Activated naive CD4-positive, alpha-beta T cell treated with anti-CD3 and anti-CD28 coated beads, Interleukin-2, amount 10 ng/mL, durations not matched to agents 7 days and 5 days (primary cell): ENCODE measurements around the gene ENTHD1.

Experiments
- CTCF ChIA-PET: fragments of 350-600 bp; sonication (Branson Sonifier 250); formaldehyde crosslinking; loops from one replicate; lab custom pipeline; 2021; ENCODE audit warnings: antibody characterized with exemption; lab: Charles Lee
- DNase-seq: peaks from one replicate; pipeline ENCODE4 v3.0.0-alpha.2; 2020
- H3K27ac Mint-ChIP-seq: one replicate; pipeline ENCODE4 v1.8.0; 2021; ENCODE audit warnings: mild to moderate bottlenecking, moderate library complexity, mixed read lengths
- H3K27me3 Mint-ChIP-seq: one replicate; pipeline ENCODE4 v1.8.0; 2021; ENCODE audit warnings: mild to moderate bottlenecking, mixed read lengths
- H3K36me3 Mint-ChIP-seq: one replicate; pipeline ENCODE4 v1.8.0; 2021; ENCODE audit warnings: mixed read lengths
- H3K4me1 Mint-ChIP-seq: one replicate; pipeline ENCODE4 v1.8.0; 2021; ENCODE audit warnings: mixed read lengths
- H3K4me3 Mint-ChIP-seq: one replicate; pipeline ENCODE4 v1.8.0; 2021; ENCODE audit warnings: mild to moderate bottlenecking, moderate library complexity, mixed read lengths
- H3K9me3 Mint-ChIP-seq: one replicate; pipeline ENCODE4 v1.8.0; 2021; ENCODE audit warnings: mixed read lengths

The ENTHD1 gene

DNA sequence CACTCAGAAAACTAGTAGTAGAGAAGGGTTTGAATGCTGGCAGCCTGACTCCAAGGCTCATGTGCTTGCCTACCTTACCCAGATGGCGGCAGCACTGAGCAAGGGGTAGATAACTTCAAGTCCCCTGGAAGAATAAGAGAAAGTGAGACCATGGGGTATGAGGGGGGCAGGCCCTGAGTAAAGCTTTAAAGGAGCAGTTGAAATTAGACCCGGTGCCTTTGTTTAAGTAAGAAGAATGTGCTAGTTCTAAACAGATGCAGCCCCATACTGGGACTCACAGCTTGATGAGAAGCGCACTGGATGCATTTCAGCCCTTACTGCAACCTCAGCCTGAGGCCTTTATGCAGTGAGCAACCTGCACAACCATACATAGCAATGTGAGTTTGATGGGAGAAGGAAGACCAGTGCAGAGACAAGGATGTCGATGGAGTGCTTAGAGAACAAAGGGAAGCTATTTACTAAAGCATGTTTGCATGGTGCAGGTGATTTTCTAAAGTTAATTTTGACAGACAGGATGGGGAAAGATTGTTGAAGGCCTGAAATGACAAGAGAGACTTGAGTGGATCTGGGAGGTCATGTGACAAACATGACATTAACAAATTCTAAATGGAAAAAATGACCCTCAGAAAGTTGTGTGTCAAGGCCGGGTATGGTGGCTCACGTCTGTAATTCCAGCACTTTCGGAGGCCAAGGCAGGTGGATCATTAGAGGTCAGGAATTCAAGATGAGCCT is 39.5 kb upstream of the ENTHD1 start:
- H3K27me3 Mint-ChIP-seq, result no peaks in the 10 kb centered on the region
- peaks cover 56% of the 10 kb centered on the region for H3K4me1 Mint-ChIP-seq
- CTCF ChIA-PET, result interaction anchor here (0.8 to 2.9 kb wide), 20 partner anchors 8 to 371 kb away, joined by 3 to 17 read pairs (median 4); partner anchors contain the start of gene GRAP2
- peak overlapping the region; percentile 89 for H3K27ac Mint-ChIP-seq
- H3K9me3 Mint-ChIP-seq, result no peaks in the 10 kb centered on the region
- peaks cover 35% of the 10 kb centered on the region for H3K36me3 Mint-ChIP-seq
- DNase-seq, result peak; percentile 72
- H3K4me3 Mint-ChIP-seq, result peak overlapping the region; percentile 68

DNA sequence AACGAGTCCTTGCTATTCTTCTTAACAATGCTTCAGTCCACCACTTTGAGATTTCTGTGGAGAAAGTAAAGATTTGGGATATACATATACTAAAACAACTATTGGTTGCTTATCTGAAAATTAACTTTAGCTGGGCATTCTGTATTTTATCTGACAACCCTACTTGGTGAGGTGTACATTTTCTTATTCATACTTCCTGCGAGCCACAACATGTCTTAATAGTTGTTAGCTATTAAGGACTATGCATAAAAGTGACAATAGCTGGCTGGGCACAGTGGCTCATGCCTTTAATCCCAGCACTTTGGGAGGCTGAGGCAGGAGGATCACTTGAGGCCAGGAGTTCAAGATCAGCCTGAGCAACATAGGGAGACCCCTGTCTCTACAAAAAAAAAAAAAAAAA is 38.6 kb upstream of the ENTHD1 start:
- H3K4me3 Mint-ChIP-seq, result peak overlapping the region; percentile 26
- H3K9me3 Mint-ChIP-seq, result no peaks in the 10 kb centered on the region
- peaks cover 31% of the 10 kb centered on the region for H3K36me3 Mint-ChIP-seq
- DNase-seq, result no peak
- H3K4me1 Mint-ChIP-seq, result peaks cover 47% of the 10 kb centered on the region
- CTCF ChIA-PET, result interaction anchor here (0.7 to 2.9 kb wide), 11 partner anchors 8 to 159 kb away, joined by 3 to 17 read pairs (median 4); partner anchors contain the start of gene GRAP2
- H3K27me3 Mint-ChIP-seq, result no peaks in the 10 kb centered on the region
- no peak overlapping the region for H3K27ac Mint-ChIP-seq

DNA sequence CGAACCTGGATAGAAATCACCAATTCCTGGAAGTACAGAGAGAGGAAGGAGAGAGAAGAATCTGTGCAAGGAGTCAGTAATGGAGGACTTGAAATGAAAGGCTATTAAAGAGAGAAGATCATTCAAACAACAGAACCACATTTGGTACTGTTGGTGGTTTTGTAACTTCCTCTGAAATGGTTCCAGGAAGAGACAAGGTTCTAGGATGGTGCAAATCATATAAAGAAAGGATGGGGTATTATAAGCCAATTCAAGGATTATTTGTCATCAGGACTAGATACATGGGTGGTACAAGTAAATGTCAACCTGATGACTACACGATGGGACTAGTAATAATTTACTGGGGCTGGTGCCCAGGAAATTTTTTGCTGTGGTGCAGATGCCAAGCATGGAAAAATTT is 37.7 kb upstream of the ENTHD1 start:
- Mint-ChIP-seq H3K9me3 (no peaks in the 10 kb centered on the region), H3K4me3 (no peak overlapping the region), H3K4me1 (peaks cover 40% of the 10 kb centered on the region), H3K27ac (no peak overlapping the region), H3K36me3 (peaks cover 28% of the 10 kb centered on the region), H3K27me3 (no peaks in the 10 kb centered on the region)
- no peak for DNase-seq
- CTCF ChIA-PET, result interaction anchor here (1.1 kb wide), 1 partner anchor 11 kb away, joined by 10 read pairs; no protein-coding TSS in a partner anchor

- DNase-seq, result no peak
- no peak overlapping the region for H3K27ac Mint-ChIP-seq
- no peaks in the 10 kb centered on the region for H3K9me3 Mint-ChIP-seq
- H3K4me1 Mint-ChIP-seq, result peaks cover 40% of the 10 kb centered on the region
- H3K36me3 Mint-ChIP-seq, result peaks cover 30% of the 10 kb centered on the region
- no peaks in the 10 kb centered on the region for H3K27me3 Mint-ChIP-seq
- CTCF ChIA-PET, result interaction anchor here (0.7 to 2.2 kb wide), 6 partner anchors 9 to 385 kb away, joined by 3 to 7 read pairs (median 4); no protein-coding TSS in a partner anchor
- H3K4me3 Mint-ChIP-seq, result no peak overlapping the region
Measured at GRCh38 chr22:39928536-39929520, 35.3 kb upstream of the ENTHD1 start.

GRCh38 chr22:39927544-39927943 is 34.0 kb upstream of the ENTHD1 start:
- no peaks in the 10 kb centered on the region for H3K27me3 Mint-ChIP-seq
- H3K4me1 Mint-ChIP-seq, result peaks cover 40% of the 10 kb centered on the region
- H3K9me3 Mint-ChIP-seq, result no peaks in the 10 kb centered on the region
- CTCF ChIA-PET, result interaction anchor here (0.7 to 2.2 kb wide), 4 partner anchors 10 to 383 kb away, joined by 3 to 7 read pairs (median 4); no protein-coding TSS in a partner anchor
- H3K4me3 Mint-ChIP-seq, result no peak overlapping the region
- peak; percentile 49 for DNase-seq
- peaks cover 26% of the 10 kb centered on the region for H3K36me3 Mint-ChIP-seq
- H3K27ac Mint-ChIP-seq, result no peak overlapping the region

GRCh38 chr22:39926753-39927152 is 33.2 kb upstream of the ENTHD1 start:
- Mint-ChIP-seq H3K9me3 (no peaks in the 10 kb centered on the region), H3K27me3 (no peaks in the 10 kb centered on the region), H3K4me3 (no peak overlapping the region), H3K27ac (no peak overlapping the region), H3K4me1 (peaks cover 48% of the 10 kb centered on the region), H3K36me3 (peaks cover 33% of the 10 kb centered on the region)
- no peak for DNase-seq
- CTCF ChIA-PET, result interaction anchor here (0.6 to 2.2 kb wide), 5 partner anchors 9 to 325 kb away, joined by 3 to 7 read pairs (median 4); no protein-coding TSS in a partner anchor

DNA sequence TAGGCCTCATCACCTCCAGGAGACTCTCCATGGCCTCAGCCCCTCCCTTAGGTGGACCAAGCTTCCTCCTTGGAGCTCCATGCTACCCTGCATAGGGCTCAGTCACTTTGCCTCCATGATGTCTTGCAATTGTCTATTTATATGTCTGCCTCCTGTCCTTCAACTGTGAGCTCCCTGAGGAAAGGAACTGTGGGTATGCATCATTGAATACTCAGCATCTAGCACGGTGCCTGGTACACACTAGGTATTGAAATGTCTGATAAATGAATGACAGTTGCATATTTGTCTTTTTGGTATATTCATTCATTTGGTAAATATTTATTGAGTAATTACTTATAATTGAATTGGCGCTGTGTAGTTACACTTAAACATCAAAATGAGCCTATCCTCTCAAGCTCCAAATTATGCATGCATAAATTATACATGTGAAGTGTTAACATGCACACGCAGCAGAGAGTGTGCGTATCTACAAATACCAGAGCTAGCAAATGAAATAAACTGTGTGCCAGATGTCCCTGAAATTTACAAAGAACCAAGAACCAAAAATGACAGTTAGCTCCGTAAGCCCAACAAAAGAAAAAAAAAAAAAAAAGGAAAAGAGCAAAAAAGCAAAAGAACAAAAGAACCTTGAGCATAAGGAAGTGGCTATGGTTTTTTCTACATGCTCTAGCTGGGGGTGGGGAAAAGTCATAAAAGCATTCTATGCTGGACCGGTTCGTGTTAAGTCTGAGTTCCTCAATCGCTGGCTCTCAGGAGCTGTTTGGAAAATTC is 32.5 kb upstream of the ENTHD1 start:
- H3K4me1 Mint-ChIP-seq, result peaks cover 53% of the 10 kb centered on the region
- H3K27ac Mint-ChIP-seq, result no peak overlapping the region
- H3K27me3 Mint-ChIP-seq, result no peaks in the 10 kb centered on the region
- no peaks in the 10 kb centered on the region for H3K9me3 Mint-ChIP-seq
- peaks cover 33% of the 10 kb centered on the region for H3K36me3 Mint-ChIP-seq
- DNase-seq, result peak; percentile 44
- H3K4me3 Mint-ChIP-seq, result no peak overlapping the region
- CTCF ChIA-PET, result interaction anchor here (0.6 to 2.2 kb wide), 5 partner anchors 8 to 324 kb away, joined by 3 to 7 read pairs (median 4); no protein-coding TSS in a partner anchor

DNA sequence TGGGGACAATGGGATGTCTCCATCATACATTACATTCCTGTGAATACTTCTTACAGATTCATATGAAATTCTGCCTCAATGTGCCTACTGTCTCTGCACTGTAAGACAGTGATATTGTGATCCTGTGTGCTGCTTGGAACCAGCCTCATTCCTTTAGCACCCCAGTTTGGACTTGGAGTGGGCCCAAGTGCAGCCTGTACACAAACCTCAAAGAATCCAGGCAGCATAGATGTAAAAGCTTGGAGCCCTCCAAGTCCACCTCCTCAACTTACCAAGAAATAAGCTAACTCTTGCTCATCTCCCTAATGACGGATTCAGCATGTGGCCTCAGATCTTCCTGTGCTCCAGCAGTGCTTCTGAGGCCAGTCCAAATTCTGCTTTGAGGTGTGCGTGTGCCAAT is 31.7 kb upstream of the ENTHD1 start:
- Mint-ChIP-seq H3K36me3 (peaks cover 39% of the 10 kb centered on the region), H3K4me1 (peaks cover 61% of the 10 kb centered on the region), H3K27ac (no peak overlapping the region), H3K9me3 (no peaks in the 10 kb centered on the region), H3K4me3 (no peak overlapping the region), H3K27me3 (no peaks in the 10 kb centered on the region)
- no peak for DNase-seq
- CTCF ChIA-PET, result interaction anchor here (0.9 to 1.8 kb wide), 3 partner anchors 7 to 19 kb away, joined by 3 to 7 read pairs (median 3); no protein-coding TSS in a partner anchor

GRCh38 chr22:39924286-39924685 is 30.7 kb upstream of the ENTHD1 start:
- DNase-seq, result no peak
- no peak overlapping the region for H3K27ac Mint-ChIP-seq
- H3K27me3 Mint-ChIP-seq, result no peaks in the 10 kb centered on the region
- H3K9me3 Mint-ChIP-seq, result no peaks in the 10 kb centered on the region
- CTCF ChIA-PET, result interaction anchor here (0.9 to 1.4 kb wide), 3 partner anchors 8 to 13 kb away, joined by 3 read pairs; no protein-coding TSS in a partner anchor
- peak overlapping the region; percentile 3 for H3K4me3 Mint-ChIP-seq
- H3K4me1 Mint-ChIP-seq, result peaks cover 71% of the 10 kb centered on the region
- H3K36me3 Mint-ChIP-seq, result peaks cover 49% of the 10 kb centered on the region

- H3K27ac Mint-ChIP-seq, result peak overlapping the region; percentile 25
- H3K27me3 Mint-ChIP-seq, result no peaks in the 10 kb centered on the region
- no peaks in the 10 kb centered on the region for H3K9me3 Mint-ChIP-seq
- no peak for DNase-seq
- H3K36me3 Mint-ChIP-seq, result peaks cover 49% of the 10 kb centered on the region
- CTCF ChIA-PET, result interaction anchor here (0.9 to 1.4 kb wide), 3 partner anchors 8 to 12 kb away, joined by 3 read pairs; no protein-coding TSS in a partner anchor
- peaks cover 75% of the 10 kb centered on the region for H3K4me1 Mint-ChIP-seq
- H3K4me3 Mint-ChIP-seq, result peak overlapping the region; percentile 3
Measured at GRCh38 chr22:39923696-39924095, 30.1 kb upstream of the ENTHD1 start.

DNA sequence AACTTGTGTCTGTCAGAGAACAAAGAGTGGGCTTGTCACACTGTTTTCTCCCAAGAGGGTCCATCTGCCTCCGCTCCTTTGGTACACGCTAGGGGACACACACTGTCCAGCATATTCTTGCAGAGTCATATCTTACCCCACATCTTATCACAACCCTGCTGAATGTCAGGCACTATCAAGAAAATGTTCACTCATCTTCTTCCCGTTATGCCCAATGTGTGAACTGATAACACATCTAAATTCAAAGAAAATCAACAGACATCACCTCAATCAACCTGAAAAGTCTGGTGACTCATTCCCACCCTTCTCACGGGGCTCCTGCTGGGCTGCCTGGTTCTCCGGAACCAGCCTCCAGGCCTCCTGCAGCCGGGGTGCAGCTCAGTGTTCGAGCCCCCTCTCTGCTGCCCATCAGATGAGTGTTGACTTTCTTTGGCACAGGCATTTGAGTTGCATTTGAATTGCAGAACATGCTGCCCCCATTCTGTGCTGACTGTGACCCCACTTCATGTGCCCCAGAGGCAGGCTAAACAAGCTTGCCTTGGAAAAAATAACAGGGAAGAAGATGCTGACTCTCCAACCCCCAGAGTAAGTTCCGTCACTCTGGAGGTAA is 26.7 kb upstream of the ENTHD1 start:
- peak overlapping the region; percentile 97 for H3K27ac Mint-ChIP-seq
- no peaks in the 10 kb centered on the region for H3K27me3 Mint-ChIP-seq
- H3K4me1 Mint-ChIP-seq, result peaks cover 95% of the 10 kb centered on the region
- CTCF ChIA-PET, result interaction anchor here (1.2 to 3.4 kb wide), 6 partner anchors 9 to 105 kb away, joined by 3 to 17 read pairs (median 7); no protein-coding TSS in a partner anchor
- H3K9me3 Mint-ChIP-seq, result no peaks in the 10 kb centered on the region
- H3K4me3 Mint-ChIP-seq, result peak overlapping the region; percentile 71
- peak; percentile 60 for DNase-seq
- peaks cover 59% of the 10 kb centered on the region for H3K36me3 Mint-ChIP-seq

DNA sequence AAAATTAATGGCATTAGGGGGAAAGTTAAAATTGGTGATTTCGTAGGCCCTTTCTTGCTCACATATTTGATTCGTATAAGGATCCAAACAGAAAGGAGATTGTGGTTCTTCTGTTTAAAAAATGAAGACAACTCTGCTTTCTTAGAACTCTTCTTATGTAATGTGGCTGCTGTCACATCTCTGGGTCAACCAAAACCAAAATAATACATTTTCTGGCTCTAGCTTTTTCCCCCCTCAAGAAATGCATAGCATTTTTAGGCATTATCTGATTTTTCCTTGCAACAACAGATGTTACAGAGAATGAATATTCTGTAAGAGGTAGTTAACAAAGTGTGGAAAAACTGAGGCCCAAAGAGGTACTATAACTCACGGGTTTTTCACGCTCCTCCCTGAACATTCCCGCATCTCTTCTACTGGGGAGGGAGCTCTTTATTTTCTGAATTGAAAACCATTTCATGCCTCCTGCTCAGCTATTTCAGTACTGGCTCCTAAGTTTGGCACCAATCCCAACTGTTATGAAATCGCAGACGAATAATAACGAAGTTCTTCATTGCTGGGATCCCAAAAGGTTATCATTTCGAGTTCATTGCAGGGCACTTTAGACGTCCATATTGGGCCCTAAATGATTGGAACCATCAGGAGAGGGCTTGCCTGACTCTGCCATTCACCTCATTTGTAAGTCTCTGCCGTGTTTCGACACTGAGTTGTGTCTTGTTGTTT is 24.4 kb upstream of the ENTHD1 start:
- H3K4me3 Mint-ChIP-seq, result peak overlapping the region; percentile 64
- peak overlapping the region; percentile 87 for H3K27ac Mint-ChIP-seq
- no peaks in the 10 kb centered on the region for H3K9me3 Mint-ChIP-seq
- peaks cover 94% of the 10 kb centered on the region for H3K4me1 Mint-ChIP-seq
- H3K27me3 Mint-ChIP-seq, result no peaks in the 10 kb centered on the region
- CTCF ChIA-PET, result interaction anchor here (1.5 to 3.3 kb wide), 3 partner anchors 8 to 15 kb away, joined by 7 to 10 read pairs (median 8); no protein-coding TSS in a partner anchor
- no peak for DNase-seq
- peaks cover 54% of the 10 kb centered on the region for H3K36me3 Mint-ChIP-seq
